T-helper 22 cell (primary cell): ENCODE results near the gene CPVL.
A peak's percentile ranks its signal among the peaks of the same experiment; 100 is the strongest.

Experiments
- DNase-seq: peaks from one replicate; pipeline ENCODE4 v3.0.0-alpha.2; 2020; ENCODE audit warnings: low read depth

Gene CPVL

DNA sequence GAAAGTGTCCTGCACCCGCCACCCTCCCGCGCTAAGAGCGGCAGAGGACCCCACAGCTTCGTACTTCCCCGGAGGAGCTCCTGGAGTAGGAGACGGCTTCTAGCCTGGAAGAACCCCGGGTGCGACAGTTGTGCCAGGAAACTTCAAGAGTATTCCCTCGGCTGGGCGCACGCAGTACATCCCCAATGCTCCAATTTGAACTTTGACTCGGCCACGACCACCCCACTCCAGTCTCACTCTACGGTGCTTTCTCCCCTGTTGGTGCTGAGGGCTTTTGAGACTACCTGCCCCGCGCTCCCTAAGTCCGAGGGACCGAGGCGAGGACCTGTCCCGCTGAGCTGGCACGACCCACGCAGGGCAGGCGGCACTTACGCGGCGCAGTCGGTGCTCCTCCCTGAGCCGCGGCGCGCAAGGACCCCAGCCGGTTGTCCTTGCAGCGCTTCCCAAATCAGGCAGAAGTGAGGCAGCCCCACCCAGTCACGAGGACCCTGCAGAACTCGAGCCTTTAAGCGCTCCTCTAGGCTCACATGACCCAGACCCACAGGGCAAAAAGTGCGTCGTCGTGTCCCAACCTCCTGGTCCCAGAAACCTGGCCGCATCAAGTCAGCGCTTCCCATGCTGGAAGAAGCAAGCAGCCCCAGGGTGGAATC, at the start of gene CPVL:
Gene CPVL (minus strand): TSS at position 481 of the 650 bp plus-strand sequence. CDS start 25,476 bp downstream, outside the sequence.
- DNase-seq = no peak

DNA sequence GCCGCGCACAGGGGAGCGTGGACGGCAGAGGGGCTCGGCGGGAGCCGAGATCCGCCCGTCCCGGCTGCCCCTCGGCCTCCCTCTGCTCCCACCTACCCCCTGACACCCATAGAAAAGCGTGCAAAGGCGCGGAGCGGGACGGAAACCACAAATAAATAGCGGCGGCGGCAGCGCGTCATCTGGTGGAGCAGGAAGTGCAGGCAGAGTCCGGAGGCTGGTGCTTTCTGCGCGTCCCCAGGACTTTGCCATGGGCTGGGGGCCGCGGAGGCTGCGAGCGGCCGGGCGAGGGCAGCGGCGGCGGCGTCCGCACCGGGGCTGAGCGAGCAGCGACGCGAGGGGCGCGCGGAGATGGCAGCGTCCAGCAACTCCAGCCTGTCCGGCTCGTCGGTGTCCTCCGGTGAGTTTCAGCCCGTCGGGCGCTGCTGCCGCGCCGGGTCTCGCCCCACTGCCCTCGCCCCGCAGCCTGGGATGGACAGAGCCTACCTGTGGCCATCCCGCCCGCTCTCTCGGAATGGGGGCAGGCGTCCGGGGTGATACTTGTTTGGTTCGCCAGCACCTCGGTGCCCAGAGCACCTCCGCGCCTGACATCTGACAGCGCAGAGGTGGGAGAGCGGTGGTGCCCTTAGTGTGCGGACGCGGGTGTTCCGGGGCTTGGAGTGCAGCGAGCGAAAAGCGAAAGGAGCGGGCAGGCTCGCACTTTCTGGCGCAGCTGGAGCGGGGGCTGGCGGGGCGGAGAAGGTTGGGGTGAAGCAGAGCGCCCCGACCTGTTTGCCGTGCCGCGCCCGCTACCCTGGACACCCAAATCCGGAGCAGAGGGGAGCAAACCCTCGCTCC, 48.5 kb upstream of the CPVL start, which contains the start of gene CHN2:
Gene CHN2 (plus strand): TSS at position 182 of the 834 bp plus-strand sequence.
- peak; percentile 17 for DNase-seq

DNA sequence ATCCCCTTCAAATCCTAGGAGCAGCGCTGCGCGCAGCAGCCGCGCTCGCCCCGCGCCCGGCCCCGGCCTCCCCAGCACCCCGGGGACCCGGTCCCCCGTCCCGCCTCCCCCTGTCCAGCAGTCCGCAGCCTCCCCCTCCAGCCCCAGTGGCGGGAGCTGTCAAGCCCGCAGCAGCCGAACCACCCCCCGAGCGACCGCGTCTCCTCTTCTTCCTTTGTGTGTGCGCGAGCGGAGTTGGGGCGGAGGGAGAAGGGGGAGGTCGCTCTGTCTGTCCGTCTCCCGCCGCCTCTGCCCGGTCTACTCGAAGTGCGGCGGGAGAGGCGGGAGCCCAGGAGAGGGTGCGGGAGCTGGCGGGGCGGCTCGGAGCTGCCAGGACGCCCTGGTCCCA, 47.9 kb upstream of the CPVL start:
- no peak for DNase-seq

DNA sequence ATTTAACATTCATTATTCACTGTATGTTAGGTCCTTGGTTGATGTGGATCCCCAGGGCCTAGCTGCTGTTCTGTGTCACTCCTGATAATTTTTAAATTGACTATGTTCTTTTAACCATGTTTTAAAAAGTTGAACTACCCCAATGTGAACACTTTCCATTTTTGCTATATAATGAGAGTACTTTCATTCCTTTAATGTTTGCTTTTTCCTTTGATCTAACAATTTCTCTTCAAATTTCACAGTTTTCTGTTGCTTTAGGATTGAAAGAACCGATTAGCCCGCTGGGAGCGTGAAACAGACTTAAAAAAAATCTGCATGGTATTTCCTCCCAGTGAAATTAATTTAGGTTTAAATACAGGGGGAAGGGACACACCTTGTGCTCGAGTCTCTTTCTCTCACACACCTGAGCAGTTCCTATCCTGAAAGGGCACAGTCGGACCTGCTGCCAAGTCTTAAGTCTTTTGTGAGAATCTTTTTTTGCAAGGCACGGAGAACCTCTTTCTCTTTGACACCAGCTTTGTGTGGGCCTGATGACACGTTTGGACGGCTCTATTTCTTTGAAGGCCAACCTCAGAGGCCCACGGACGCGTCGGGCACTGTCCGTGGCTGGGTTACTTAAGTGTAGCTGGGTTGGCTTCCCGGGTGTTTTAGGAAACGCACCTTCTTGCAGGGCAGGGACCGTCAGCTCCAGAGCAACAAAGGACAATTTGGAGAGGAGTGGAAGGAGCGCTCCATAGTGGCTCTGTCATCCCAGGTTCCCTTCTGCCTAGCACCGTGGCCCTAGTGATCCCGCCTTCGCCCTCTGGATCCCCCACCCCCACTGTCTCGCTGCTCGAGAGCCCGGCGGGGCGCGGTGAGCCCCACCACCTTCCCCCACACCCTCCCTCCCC, 47.2 kb upstream of the CPVL start:
- DNase-seq = no peak

DNA sequence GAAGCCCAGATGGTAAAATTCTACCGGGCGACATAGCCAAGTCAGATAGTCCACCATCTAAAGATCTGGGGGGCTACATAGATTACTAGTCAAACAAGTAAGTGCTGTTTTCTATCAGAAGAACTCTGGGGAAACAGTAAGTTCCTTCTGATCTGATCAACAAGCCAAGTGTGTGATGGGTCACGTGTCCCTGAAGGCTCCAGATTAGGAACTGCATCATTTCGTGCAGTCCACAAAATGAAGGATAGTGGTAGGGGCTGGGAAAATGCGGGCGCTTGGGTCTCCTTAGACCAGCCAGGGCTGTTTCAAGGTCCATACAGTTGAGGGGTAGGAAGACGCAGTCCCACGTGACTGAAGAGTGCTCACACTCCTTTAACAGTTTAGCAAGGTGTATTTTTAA, 46.5 kb upstream of the CPVL start:
- DNase-seq = no peak

DNA sequence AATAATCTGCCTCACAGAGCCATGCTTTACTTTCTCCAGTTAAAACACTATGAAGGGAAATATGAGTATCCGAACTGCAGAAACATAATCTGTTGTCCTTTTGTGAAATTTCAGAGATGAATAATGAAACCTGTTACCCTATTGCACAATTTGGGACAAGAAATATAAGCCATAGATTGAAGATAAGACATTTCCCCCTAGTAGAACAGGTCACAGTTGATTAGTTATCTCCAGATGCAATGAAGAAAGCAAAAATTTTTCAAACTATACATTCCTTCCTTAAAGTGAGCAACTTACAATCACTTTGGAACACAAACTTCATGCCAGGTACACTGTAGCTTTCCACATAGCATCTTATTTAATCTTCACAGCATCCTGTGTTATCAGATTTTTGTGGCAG, 46.0 kb upstream of the CPVL start:
- DNase-seq = no peak

DNA sequence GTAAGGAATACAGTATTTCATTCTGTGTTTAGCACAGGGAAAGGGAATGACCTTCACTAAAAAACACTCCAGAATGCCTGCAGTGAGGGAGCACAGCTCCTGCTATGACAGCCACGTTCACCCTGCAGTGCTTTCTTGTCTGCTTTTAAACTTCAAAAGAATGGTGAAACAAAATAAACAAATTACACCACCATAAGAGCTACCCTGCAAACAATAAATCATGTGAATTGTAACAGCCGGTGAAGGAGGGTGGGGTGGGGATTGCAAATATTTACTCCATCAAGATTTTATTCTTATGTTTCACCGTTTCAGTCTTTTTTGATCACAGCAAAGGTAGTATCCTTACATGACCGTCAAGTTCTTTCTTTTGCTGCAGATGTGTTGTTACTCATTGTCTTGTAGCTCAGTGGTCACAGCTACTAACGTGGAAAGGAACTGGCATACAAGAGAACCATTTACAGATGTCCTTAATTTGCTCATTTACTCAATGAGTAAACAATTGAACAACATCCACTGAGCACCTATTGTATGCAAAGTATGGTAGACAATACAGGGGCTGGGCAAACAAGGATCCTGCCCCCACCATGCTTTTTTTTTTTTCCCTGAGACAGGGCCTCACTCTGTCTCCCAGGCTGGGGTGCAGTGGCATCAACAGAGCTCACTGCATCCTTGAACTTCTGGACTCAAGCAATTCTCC, 44.2 kb upstream of the CPVL start:
- no peak for DNase-seq

DNA sequence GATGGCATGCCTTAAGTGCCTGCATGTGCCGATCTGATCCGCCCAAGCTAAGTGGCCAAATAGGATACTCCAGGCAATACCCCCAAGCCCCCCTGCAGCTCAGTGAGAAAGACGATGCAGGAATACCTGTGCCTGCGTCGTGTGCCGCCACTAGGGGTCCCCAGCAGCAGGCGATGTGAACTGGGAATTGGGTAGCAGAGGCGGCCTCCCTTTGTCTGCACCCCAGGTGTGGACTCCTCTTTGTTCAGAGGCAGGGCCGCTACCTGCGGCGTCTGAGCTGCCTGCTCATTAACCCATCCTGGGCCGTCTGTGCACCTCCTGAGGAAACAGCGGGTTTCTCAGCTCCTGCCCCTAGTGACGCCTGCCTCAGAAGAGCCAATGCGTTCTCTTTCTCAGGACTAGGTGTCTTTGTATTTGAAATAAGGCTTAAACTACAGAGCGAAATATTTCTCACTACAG, 43.4 kb upstream of the CPVL start:
- DNase-seq = no peak

DNA sequence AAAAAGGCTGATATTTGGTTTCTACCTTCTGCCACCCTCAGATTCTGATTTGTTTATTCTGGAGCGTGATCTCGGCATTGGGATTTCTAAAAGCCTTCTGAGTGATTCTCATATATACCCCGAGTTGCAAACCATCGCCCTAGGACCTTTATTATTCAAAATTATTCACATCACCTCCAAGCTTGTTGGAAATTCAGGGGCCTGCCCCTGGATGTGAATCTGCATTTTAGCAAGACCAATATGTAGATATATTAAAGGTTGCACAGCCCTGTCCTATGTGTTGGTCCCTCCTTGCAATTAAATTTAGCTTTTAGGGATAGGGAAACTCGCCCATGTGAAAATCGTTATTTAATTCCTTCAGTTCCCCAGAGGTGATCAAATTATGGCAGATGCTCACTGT, 39.3 kb upstream of the CPVL start:
- no peak for DNase-seq

DNA sequence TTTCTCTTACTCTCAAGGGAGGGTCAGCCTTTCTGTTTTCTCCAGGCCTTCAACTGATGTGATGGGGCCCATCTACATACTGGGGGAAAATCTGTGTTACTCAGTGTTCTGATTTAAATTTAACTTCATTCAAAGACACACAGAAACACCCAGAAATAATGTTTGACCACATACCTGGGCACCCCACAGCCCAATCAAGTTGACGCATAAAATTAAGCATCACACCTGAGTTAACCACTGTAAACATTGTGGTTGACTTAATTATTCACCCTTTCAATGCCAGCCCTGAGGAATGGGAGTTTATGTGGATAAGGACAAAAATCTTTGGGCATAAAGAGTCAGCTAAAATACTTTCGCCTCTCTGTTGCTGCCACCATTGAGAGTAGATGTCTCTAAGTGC, 38.3 kb upstream of the CPVL start:
- no peak for DNase-seq

DNA sequence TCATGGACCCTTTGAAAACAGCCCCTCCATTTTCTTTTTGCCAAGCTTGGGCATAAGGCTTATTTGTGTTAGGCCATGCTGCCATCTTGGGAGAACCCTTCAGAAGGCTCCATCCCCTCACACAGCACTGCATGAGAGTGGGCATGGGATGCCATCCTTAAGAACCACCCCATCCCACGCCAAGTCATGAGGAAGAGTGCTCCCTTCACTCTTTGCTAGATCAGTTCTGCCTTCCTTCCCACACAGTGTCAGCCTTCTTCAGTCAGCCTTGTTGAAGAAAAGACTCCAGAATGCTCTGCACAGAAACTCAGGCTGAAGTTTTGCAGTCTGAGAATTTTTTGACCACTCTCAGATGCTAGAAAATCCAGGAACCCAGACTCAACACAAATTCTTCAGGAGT, 32.8 kb upstream of the CPVL start:
- no peak for DNase-seq

DNA sequence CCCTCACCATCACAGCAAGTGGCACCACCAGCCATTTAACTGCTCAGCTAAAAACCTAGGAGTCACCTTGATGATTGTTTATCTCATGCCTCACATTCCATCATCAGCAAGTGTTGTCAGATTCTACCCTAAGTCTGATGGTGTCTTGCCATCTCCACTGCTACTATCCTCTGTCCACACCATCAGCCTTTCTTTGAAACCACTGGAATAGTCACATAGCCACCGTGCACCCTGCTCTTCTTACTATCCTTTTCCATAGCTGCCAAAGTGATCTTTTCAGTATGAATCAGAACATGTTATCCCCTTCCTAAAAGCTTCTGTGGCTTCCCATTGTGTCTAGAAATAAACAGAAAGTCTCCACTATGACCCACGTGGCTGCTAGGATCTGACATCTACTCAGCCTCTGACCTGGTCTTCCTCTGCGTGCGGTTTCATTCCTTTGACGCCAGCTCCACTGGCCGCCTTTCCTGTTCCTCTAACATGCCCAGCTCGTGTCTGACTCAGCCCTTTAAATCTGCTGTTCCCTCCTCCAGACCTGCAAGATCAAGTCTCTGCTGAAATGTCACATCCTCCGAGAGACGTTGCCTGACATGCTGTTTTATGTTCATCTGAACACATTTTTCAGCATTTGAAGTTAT, 31.7 kb upstream of the CPVL start:
- DNase-seq = no peak

DNA sequence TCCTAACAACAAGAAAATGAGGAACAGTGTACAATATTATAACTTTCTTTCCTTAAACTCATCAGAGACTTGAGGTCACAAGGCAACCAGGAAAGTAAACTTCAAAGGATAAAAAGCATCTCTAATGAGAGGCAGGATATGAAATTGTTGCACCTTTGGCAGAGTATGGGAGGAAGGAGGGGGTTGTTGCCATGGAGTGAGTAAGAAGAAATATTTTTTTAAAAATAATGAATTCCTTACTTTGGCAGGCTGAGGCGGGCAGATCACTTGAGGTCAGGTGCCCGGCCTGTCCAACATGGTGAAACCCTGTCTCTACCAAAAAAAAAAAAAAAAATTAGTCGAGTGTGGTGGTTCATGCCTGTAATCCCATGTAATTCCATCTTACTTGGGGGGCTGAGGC, 27.1 kb upstream of the CPVL start:
- DNase-seq = no peak

DNA sequence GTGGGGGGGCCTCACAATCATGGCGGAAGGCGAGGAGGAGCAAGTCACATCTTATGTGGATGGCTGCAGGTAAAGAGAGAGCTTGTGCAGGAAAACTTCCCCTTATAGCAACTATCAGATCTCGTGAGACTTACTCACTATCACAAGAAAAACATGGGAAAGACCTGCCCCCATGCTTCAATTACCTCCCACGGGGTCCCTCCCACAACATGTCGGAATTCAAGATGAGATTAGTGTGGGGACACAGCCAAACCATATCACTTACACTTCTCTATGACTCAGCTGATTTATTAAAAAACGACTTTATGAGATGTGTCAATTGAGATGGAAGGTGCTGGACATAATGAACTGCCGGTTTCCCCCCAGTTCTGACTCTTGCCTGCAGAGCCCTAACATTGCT, 24.4 kb upstream of the CPVL start:
- no peak for DNase-seq

DNA sequence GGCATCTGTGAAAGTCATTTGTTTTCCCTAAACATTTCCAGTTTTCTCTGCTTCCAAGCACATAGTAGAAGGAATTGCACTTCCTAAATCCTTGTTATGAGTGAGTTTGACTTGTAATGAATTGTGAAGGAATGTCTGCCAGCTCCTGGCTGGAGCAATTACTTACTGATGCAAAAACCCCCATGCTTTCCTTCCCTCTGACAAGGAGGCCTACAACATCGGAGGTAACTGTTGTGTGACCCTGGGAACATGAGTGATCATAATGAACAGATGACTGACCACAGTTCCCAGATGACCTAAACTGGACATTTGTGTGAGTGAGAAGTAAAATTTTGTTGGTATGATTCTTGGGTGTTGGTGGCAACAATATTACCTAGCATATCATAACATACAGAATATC, 21.4 kb upstream of the CPVL start:
- no peak for DNase-seq

DNA sequence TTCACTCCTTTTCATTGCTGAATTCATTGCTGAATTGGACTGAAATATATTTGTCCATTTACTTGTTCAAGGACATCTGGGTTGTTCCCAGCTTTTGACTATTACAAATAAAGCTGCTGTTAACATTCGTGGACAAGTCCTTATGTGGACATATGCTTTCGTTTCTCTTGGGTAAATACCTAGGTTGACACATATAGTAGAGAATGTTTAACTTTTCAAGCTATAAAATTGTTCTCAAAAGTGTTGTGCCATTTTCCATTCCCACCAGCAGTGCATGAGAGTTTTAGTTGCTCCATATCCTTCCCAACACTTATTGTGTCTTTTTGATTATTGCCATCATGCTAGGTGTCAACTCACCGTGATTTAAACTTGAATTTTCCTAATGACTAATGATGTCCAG, 17.5 kb upstream of the CPVL start:
- no peak for DNase-seq

DNA sequence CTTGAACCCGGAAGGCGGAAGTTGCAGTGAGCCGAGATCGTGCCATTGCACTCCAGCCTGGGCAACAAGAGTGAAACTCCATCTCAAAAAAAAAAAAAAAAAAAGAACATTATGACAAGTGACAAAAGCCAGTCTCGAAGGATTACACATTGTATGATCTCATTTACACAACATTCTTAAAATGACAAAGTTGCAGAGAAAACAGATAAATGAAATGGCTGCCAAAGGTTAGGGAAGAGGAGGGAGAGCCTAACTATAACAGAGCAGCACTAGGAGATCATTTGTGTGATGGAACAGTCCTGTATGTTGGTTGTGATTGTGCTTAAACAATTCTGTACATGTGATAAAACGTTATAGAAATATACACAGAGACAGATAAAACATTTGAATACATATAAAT, 16.2 kb upstream of the CPVL start:
- DNase-seq = no peak

DNA sequence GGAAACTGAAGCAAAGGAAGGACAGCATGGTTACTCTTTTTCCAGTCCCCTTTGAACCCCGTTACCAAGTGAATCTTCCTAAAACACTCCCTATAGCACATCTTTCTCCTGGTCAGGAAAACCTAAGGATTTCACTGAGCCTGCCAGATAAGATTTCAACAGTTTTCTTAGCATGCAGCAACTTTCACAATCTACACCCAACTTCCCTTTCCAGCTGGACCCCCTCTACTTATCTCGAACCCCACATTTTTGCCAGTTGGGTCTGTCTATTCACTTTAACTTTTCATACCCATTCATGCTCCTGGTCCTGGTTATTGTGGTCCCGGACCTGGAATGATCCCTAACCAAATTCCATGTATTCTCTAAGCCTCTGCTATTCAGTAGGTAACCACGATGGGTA, 14.9 kb upstream of the CPVL start:
- DNase-seq = no peak

DNA sequence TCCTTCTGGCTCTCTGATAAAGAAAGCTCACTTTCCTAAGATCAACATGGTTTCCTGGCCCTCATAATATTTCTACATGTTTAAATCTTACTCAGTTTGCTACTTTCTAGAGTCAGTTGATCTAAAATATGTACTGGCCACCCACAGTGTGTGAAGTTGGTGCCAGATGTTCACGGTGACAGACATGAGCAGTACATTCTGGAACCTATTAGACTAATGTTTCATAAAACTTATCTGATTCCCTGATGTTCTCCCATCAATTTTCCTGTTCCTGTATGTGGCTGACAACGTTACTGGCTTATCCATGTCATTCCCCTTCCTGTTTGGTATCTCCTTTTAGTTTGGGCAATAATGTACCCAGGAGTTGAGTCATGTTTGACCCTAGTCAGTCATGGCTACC, 13.7 kb upstream of the CPVL start:
- no peak for DNase-seq

DNA sequence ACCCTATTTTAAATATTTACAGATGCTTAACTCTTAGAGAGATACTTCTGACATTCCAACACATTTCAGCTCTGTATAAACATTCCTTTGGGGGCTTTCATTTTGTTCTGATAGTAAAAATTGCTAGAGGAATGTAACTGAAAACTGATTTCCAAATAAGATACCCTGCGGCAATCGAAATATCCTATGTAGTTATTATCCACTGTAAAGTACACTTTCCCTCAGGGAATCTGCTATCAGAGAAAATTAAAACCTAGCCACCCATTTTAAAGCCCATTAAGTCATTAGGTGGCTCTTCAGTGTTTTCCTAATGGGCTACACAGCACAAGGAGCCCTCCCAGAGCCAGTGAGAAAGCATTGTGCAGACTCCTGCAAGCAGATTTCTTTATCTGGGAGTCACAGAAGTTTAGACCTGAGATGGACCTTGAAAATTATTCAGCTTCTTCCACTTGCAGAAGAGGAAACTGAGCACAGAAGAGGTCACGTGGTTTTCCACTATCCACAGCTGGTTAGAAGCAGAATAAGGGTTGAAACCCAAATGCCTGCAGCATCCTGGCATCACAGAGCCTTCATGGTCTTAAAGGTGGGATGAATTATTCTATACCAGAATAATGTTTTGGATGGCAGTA, 12.6 kb upstream of the CPVL start:
- no peak for DNase-seq

DNA sequence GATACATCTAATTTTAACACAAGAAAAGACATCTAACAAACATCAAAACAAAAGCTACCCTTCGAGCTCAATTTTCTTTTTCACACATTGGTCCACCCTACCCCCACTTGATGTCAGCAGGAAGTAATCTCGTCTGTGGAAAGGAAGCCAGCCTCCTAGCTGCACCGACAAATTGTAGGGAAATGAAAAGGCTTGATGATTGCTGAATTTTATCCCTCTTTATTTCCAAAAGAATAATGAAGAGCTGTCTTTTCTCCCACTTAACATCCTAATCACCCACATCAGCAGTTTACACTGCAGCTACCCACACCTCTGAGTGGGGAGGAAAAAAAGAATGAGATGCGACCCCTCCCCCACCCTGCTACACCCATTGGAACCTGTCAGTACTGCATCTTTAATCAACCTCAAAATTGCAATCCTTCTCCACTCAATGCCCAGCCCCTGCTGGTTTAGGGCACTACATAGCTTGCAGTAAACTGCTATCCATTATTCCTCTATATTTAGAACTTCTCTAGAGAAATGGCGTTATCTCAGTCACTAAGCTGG, 10.6 kb upstream of the CPVL start:
- DNase-seq = no peak
